HepG2 (cell line): ENCODE data around the gene RRAS2.

Source experiments
- CTCF ChIP-seq: sonication (generic); formaldehyde crosslinking; IDR thresholded peaks from 2 replicates; pipeline ENCODE4 v1.5.0; 2020; ENCODE audit warnings: mild to moderate bottlenecking, missing genetic modification reagents, moderate library complexity
- FOXP4 ChIP-seq: sonication (generic); formaldehyde crosslinking; IDR thresholded peaks from 2 replicates; pipeline ENCODE4 v1.4.0; 2020; ENCODE audit warnings: missing genetic modification reagents
- IRF2 ChIP-seq: IDR thresholded peaks from 2 replicates; pipeline ENCODE4 v1.6.1; 2018; ENCODE audit warnings: missing genetic modification reagents, missing compliant biosample characterization
- PBX3 ChIP-seq: sonication (generic); formaldehyde crosslinking; IDR thresholded peaks from 2 replicates; pipeline ENCODE4 v1.8.1; 2023; ENCODE audit warnings: missing genetic modification reagents, inconsistent platforms, borderline replicate concordance
- PREB ChIP-seq: sonication (generic); formaldehyde crosslinking; IDR thresholded peaks from 2 replicates; pipeline ENCODE4 v1.4.0; 2020; ENCODE audit warnings: missing genetic modification reagents
- SP1 ChIP-seq, 2 experiments: fragments of 450-650 bp in 1 of 2; sonication (generic) in 1 of 2; formaldehyde crosslinking in 1 of 2; IDR thresholded peaks; 2 replicates each; pipeline versions ENCODE4 v1.4.0 to v1.6.1; 2016 to 2020; ENCODE audit warnings: missing genetic modification reagents in 1 of 2
- SP2 ChIP-seq: sonication (generic); formaldehyde crosslinking; IDR thresholded peaks from 2 replicates; pipeline ENCODE4 v1.5.1; 2020; ENCODE audit warnings: mild to moderate bottlenecking, missing genetic modification reagents
- ZNF713 ChIP-seq: sonication (generic); formaldehyde crosslinking; IDR thresholded peaks from 2 replicates; pipeline ENCODE4 v1.4.0; 2020; ENCODE audit warnings: mild to moderate bottlenecking, missing genetic modification reagents

- TF ChIP-seq PBX3 (CRISPR knock-in tag): no peak
- no peak for TF ChIP-seq ZNF713 (CRISPR knock-in tag)
- no peak for TF ChIP-seq FOXP4
- TF ChIP-seq SP2 (CRISPR knock-in tag): no peak
- TF ChIP-seq IRF2: no peak
- no peak for TF ChIP-seq PREB (CRISPR knock-in tag)
- no peak for TF ChIP-seq SP1 (IDR thresholded peaks at IDR 0.05)
- no peak for TF ChIP-seq SP1 (CRISPR knock-in tag; IDR thresholded peaks at IDR 0.05)
- TF ChIP-seq CTCF (CRISPR knock-in tag): no peak
These were observed 31.7 kb upstream of the RRAS2 start for GRCh38 chr11:14390669-14391068.
